OCI-LY7 (cell line): Measurements from ENCODE around the gene ADAMTS17. TPM values are rescaled to one million over a fixed set of nuclear protein-coding genes. Genes with fewer than 3 reads are reported as not detected.

Experiments
- BruUV-seq: library from RNA; stranded (reverse); fragments of 400-500 nt; replicated peaks from 2 replicates; lab custom pipeline; 2021; lab: Mats Ljungman, UMichigan
- CTCF ChIA-PET: fragments of 300-600 bp; sonication (Branson Sonifier 250); formaldehyde crosslinking; loops from one replicate; lab custom pipeline; 2022; ENCODE audit warnings: antibody characterized with exemption; ENCODE audit not compliant: unreplicated experiment; lab: Charles Lee
- POLR2A ChIA-PET: fragments of 300-600 bp; sonication (Branson Sonifier 250); formaldehyde crosslinking; loops from one replicate; lab custom pipeline; 2022; ENCODE audit warnings: antibody characterized with exemption; lab: Charles Lee
- DNase-seq: peaks from one replicate; pipeline ENCODE4 v3.0.0-alpha.2; 2015; ENCODE audit warnings: low spot score
- H2AFZ ChIP-seq: fragments of 200-600 bp; sonication (generic), shearing (Covaris generic); 2 replicates; pipeline ENCODE4 v1.6.1; 2014; ENCODE audit warnings: mild to moderate bottlenecking, antibody characterized with exemption, low read length, moderate library complexity
- H3K27ac ChIP-seq: fragments of 200-600 bp; sonication (generic); 2 replicates; pipeline ENCODE4 v1.5.1; 2014; ENCODE audit warnings: mixed run types, low read depth, mild to moderate bottlenecking, moderate library complexity, low read length, inconsistent platforms; ENCODE audit not compliant: poor library complexity, severe bottlenecking
- H3K36me3 ChIP-seq: fragments of 200-600 bp; sonication (generic); 2 replicates; pipeline ENCODE4 v1.6.1; 2014; ENCODE audit warnings: mild to moderate bottlenecking, antibody characterized with exemption, low read length, moderate library complexity, mixed read lengths; ENCODE audit not compliant: insufficient read depth
- H3K4me1 ChIP-seq: fragments of 200-600 bp; sonication (generic); 2 replicates; pipeline ENCODE4 v1.5.1; 2014; ENCODE audit warnings: mild to moderate bottlenecking, low read length; ENCODE audit not compliant: insufficient read depth, poor library complexity, severe bottlenecking
- H3K4me2 ChIP-seq: fragments of 200-600 bp; sonication (generic); 2 replicates; pipeline ENCODE4 v1.6.1; 2014; ENCODE audit warnings: mild to moderate bottlenecking, low read length
- H3K4me3 ChIP-seq: fragments of 200-600 bp; sonication (generic); 2 replicates; pipeline ENCODE4 v1.5.1; 2014; ENCODE audit warnings: mild to moderate bottlenecking, low read depth, low read length; ENCODE audit not compliant: poor library complexity, severe bottlenecking
- H3K79me2 ChIP-seq: fragments of 200-600 bp; sonication (generic); 2 replicates; pipeline ENCODE4 v1.6.1; 2016; ENCODE audit warnings: low read depth, mild to moderate bottlenecking, low read length, moderate library complexity, mixed read lengths; ENCODE audit not compliant: insufficient read depth
- H3K9me2 ChIP-seq: fragments of 200-600 bp; sonication (generic); 2 replicates; pipeline ENCODE4 v1.6.1; 2016; ENCODE audit warnings: mild to moderate bottlenecking, low read length, mixed read lengths; ENCODE audit not compliant: insufficient read depth
- H3K9me3 ChIP-seq: fragments of 200-600 bp; sonication (generic); 2 replicates; pipeline ENCODE4 v1.6.1; 2014; ENCODE audit warnings: mild to moderate bottlenecking, mixed run types, low read length, mixed read lengths
- H4K20me1 ChIP-seq: fragments of 200-600 bp; sonication (generic); 2 replicates; pipeline ENCODE4 v1.6.1; 2014; ENCODE audit warnings: mild to moderate bottlenecking, antibody characterized with exemption, low read length, moderate library complexity, mixed read lengths; ENCODE audit not compliant: insufficient read depth
- EZH2phosphoT487 ChIP-seq: fragments of 200-600 bp; sonication (generic); IDR thresholded peaks from 2 replicates; pipeline ENCODE4 v1.6.1; 2018; ENCODE audit warnings: low read depth, borderline replicate concordance, mild to moderate bottlenecking, mixed run types, antibody characterized with exemption, low read length, moderate library complexity, mixed read lengths
- intact Hi-C: fragments of 100-400 bp; cut with micrococcal nuclease; formaldehyde crosslinking; loops from one replicate; pipeline ENCODE4 v1.10.0; 2022; ENCODE audit not compliant: unreplicated experiment
- total RNA-seq, 2 experiments: library from RNA; depleted of rRNA in 1 of 2; stranded (reverse); fragments of >200 nt in 1 of 2; shearing (Covaris generic) in 1 of 2; gene quantifications; 2 replicates each; pipeline ENCODE4 v1.2.3, GENCODE V29; 2014 to 2022
- TF ChIP-seq, protein P1 (sequence below): fragments of 200-600 bp; sonication (generic); conservative IDR thresholded peaks from 2 replicates; pipeline ENCODE4 v1.5.1; 2014; ENCODE audit warnings: mild to moderate bottlenecking, antibody characterized with exemption, low read length, moderate library complexity, mixed read lengths

Gene ADAMTS17
- total RNA-seq, 2 experiments from 2014 or later: not detected

DNA sequence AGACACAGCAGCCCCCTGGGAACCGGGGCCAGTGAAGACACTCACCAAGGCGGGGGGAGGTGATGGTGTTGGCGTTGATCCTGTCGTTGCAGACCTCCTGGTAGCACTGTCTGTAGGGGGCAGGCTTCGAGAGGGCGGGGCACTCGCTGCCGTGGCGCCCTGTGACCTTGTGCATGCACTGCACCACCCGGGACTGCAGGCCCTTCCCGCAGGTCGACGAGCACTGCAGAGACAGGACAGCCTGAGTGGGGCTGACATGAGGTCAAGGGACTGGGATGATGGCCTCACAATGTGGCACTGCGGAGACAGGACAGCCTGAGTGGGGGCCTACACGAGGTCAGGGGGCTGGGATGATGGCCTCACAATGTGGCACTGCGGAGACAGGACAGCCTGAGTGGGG is 365.8 kb downstream of the ADAMTS17 start:
- POLR2A ChIA-PET: no interaction called here
- H4K20me1 ChIP-seq: no peaks in the 10 kb centered on the region
- no peak for DNase-seq
- CTCF ChIA-PET: no interaction called here
- H3K9me2 ChIP-seq: no peaks in the 10 kb centered on the region
- no peaks in the 10 kb centered on the region for H3K9me3 ChIP-seq
- H3K36me3 ChIP-seq: no peaks in the 10 kb centered on the region
- H3K4me1 ChIP-seq: no peaks in the 10 kb centered on the region
- BruUV-seq: no TSS peak
- H3K27ac ChIP-seq: no peak overlapping the region
- H2AFZ ChIP-seq: no peak overlapping the region
- H3K79me2 ChIP-seq: no peaks in the 10 kb centered on the region
- intact Hi-C loops: no loop called here
- TF ChIP-seq, protein P1, sequence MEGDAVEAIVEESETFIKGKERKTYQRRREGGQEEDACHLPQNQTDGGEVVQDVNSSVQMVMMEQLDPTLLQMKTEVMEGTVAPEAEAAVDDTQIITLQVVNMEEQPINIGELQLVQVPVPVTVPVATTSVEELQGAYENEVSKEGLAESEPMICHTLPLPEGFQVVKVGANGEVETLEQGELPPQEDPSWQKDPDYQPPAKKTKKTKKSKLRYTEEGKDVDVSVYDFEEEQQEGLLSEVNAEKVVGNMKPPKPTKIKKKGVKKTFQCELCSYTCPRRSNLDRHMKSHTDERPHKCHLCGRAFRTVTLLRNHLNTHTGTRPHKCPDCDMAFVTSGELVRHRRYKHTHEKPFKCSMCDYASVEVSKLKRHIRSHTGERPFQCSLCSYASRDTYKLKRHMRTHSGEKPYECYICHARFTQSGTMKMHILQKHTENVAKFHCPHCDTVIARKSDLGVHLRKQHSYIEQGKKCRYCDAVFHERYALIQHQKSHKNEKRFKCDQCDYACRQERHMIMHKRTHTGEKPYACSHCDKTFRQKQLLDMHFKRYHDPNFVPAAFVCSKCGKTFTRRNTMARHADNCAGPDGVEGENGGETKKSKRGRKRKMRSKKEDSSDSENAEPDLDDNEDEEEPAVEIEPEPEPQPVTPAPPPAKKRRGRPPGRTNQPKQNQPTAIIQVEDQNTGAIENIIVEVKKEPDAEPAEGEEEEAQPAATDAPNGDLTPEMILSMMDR: no peak
- TF ChIP-seq EZH2phosphoT487: no peak
- no peak overlapping the region for H3K4me2 ChIP-seq
- H3K4me3 ChIP-seq: no peak overlapping the region

DNA sequence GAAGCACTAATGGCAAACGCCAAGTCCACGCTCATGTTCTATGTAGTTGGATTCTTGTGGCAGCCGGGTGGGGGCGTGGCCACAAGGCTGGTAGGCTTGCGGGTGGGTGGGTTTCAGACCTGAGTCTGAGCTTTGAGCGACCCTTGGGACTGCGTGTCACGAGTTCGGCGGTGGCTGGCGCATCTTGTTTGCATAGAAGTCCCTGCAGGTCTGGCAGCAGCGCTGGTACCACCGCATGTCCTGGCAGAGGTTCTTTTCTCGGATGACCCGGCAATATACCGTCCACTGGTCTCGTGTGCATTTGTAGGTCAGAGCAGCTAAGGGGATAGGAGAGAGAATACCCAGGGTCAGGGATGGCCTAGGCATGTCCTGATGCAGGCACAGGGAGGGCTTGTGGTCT is 367.5 kb downstream of the ADAMTS17 start:
- no TSS peak for BruUV-seq
- Histone ChIP-seq H3K36me3 (no peaks in the 10 kb centered on the region), H3K27ac (no peak overlapping the region), H2AFZ (no peak overlapping the region), H4K20me1 (no peaks in the 10 kb centered on the region), H3K9me3 (no peaks in the 10 kb centered on the region), H3K4me3 (no peak overlapping the region), H3K79me2 (no peaks in the 10 kb centered on the region), H3K4me1 (no peaks in the 10 kb centered on the region), H3K9me2 (no peaks in the 10 kb centered on the region), H3K4me2 (no peak overlapping the region)
- DNase-seq: no peak
- POLR2A ChIA-PET: no interaction called here
- no peak for TF ChIP-seq EZH2phosphoT487
- TF ChIP-seq, protein P1: no peak
- CTCF ChIA-PET: no interaction called here
- intact Hi-C loops: no loop called here

DNA sequence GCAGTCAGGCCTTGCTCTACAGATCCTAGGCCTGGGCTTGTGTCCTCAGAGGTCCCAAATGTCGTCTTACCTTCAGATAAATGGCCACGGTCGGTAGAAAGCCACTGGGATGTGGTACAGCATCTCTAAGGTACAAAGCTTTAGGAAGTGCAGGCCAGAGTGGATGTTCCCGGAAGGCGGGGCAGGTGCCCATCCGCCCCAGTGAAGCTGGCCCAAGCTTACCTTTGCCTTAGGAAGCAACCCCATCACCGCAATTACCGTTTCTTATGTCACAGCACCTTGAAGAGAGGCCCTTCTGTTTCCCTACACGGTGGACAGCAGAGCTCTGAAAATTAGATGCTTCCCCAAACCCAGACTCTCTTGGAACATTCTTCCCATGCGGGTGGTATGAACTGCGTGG is 368.4 kb downstream of the ADAMTS17 start:
- no peaks in the 10 kb centered on the region for H4K20me1 ChIP-seq
- ChIA-PET CTCF (no interaction called here), POLR2A (no interaction called here)
- no TSS peak for BruUV-seq
- no peak overlapping the region for H3K4me3 ChIP-seq
- no peaks in the 10 kb centered on the region for H3K9me2 ChIP-seq
- H2AFZ ChIP-seq: no peak overlapping the region
- no peak overlapping the region for H3K4me2 ChIP-seq
- no peaks in the 10 kb centered on the region for H3K36me3 ChIP-seq
- H3K27ac ChIP-seq: no peak overlapping the region
- no peak for DNase-seq
- intact Hi-C loops: no loop called here
- H3K79me2 ChIP-seq: no peaks in the 10 kb centered on the region
- no peaks in the 10 kb centered on the region for H3K4me1 ChIP-seq
- TF ChIP-seq EZH2phosphoT487: no peak
- TF ChIP-seq, protein P1: no peak
- H3K9me3 ChIP-seq: no peaks in the 10 kb centered on the region
